Inflammatory macrophage (primary cell): ENCODE measurements around the gene SERGEF.

ENCODE experiments used
- DNase-seq, 2 donors: peaks; one replicate each; pipeline ENCODE4 v3.0.0-alpha.2; 2020 to 2022

SERGEF gene

DNA sequence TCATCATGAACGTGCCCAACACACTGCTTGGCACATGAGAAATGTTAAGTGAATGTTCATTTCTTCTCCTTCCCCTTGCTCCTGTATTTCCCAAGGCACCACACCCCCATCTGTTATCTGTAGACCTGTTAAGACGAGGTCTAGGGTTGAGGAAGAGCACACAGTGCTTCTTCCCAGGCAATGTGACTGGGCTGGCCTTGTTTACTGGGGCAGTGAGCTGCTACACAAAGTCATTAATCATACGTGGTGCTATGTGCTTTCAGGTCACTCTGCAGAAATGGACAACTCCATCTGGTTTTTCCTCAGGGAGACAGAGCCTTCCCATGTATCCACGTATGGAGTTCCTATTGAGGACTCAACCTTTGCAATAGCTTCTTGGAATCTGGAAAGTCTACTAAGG lies 159.6 kb downstream of the SERGEF start:
- DNase-seq, result no peak

DNA sequence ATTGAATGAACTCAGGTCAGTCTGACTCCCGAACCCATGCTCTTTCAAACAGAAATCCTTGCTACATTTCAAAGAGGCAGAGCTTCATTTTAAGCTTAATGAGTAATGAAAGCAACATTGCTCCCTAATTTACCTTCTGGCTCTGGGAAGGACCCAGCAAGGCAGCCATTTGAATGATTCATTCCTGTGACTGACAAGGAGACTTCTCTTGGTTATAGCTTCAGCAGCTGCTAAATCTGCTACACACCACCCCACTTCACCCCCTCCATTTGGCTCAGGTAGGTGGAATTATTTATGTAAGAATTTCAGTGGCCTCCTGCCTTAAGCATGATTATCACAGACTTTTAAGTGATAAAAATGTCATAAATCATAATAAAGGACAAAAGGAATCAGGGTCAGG lies 160.6 kb downstream of the SERGEF start:
- no peak for DNase-seq

DNA sequence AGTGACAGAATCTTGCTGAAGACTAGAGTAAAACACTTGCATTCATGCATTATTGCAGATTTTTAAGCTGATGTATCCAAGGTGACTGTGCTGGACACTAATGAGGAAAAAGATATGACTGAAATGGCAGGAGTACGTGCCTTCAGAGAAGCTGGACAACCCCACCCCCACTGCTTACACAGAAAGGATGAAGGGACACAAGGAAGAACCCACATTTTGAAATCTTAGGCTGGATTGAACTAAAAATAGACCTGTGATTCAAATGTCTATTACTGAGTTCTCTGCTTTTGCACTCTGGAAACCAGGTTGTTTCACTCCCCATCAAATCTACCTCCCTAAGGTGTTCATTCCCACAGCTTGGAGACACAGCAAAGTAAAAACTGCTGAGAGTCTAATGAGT lies 161.2 kb downstream of the SERGEF start:
- no peak for DNase-seq

DNA sequence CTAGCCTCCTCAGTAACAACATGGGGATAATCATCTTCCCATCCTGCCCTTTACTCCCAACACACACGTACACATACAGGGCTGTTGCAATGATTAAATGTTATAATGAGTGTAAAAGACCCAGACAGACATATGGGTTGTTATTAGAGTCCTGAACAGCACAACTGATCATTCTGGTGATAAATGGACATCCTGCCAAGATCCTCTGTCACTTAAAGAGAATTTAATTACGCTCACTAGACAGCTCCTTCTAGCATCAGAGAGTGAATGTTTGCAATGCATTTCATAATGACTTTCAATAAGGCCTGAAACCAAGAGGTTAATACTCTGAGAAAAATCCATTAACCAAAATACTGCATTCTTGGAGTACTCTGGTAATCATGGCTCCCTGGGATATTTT lies 162.5 kb downstream of the SERGEF start:
- DNase-seq, result no peak

DNA sequence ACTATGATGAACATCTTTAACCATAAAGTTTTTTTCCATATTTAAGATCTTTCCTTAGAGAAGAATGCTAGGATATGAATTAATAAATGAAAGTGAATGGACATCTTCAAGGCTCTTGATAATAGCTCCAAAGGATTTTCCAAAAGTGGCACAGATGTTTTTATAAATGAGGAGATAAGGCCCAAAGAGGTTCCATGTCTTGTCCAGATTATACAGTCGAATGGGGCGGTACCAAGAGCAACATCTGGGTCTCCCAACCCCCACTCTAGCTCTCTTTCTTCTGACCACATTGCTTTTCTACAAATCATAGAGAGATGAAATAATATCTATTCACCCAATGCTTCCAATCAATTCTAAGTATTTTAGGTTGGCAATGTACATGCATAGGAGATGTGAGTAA lies 164.1 kb downstream of the SERGEF start:
- no peak for DNase-seq

DNA sequence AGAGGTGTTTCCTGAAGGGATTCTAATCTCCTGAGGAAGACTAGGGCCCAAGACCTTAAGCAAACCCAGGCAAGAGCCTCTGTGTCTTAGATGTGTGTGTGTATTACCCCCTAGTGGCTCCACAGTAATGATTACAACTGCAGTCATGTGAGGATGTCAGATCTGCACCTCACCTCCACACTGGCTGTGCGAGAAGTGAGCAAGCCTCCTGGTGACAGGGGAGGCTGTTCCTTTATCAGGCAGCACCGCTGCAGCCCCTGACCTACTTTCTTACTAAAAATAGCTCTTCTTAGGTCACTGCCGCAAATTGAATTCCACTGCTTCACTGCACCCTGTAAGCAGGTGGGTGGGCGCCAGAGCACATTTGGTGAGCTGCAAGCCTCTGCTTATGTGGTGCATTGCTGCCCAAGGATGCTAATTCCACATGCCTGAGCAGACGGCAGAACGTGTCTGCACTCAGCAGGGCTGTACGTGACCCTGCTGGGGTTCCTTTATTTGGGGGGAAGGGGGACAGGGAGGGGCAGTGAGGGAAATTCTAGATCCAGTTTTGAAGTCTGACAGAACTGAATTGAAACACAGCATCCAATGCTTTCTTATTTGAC lies 165.9 kb downstream of the SERGEF start:
- DNase-seq, result no peak

DNA sequence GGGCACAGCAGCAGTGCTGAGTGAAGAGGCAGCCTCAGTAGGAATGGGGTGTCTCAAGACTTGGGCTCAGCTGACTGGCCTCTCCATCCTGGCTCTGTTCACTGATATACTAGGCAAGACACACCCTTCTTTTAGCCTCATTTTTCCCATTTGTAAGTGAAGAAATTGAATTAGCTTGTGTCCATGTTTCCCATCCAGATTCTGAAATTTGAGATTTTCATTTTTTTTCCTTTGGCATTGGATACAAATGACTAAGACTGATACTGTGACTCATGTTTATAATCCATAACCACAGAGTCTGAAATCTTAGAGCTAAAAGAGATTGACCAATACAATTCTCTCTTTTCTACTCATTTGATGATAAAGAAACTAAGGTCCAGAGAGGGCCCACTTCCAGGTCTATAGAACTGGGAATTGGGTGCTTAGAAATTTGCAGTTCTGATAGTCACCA lies 167.4 kb downstream of the SERGEF start:
- no peak for DNase-seq

DNA sequence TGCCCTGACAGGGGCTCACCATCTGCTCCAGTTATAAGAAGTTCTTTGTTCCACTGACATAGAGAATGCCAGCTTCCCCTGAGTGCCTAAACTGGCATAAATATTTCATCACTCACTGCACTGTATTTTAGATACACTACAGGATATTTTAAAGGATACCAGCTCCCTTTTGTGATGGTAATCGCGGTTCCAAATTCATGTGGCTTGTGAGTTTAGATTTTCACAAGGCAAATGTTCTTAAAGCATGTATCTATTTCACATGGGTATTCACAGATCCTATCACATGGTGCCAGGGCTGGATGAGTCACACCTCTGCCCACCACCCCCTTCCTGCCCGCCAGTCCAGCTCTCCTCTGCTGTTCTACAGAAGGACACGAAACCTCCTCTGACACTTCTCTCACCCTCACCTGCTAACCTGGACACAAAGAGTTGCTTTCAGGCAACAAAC lies 172.7 kb downstream of the SERGEF start:
- no peak for DNase-seq

DNA sequence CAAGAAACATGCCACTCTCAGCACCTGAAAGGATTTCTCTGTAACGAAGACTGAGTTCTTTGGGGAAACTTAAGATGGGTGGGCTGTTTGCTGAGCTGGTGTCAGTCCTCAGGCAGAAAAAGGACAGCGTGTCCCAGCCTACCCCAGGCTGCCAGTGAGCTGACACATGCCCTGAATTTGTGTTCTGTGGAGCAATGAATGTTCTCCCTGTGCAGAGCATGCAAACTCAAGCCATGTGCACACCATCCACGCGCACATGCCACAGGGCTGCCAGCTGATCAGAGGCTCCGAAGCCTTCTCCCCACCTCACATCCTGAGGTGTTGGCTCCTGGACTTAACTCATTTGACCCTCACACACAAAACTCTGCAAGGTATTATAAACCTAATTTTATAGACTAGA lies 173.4 kb downstream of the SERGEF start:
- no peak for DNase-seq

DNA sequence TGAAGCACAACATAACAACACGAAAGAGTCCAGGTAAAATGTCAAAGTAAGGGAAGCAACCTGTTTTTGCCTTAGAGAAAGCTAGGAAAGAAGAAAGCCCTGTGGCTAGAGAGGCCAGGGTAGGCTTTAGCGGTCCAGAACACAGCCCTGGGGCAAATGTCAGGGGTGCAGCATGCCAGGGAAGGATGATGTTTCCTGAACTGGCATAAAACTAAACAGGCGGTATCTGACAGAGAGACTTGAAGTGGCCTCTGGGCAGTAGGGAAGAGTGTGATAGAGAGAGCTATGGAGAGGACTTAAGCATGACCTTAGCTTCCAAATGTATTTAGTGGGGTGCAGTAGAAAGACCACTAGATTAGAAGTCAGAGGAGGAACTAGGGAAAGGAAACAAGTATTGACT lies 174.7 kb downstream of the SERGEF start:
- no peak for DNase-seq

DNA sequence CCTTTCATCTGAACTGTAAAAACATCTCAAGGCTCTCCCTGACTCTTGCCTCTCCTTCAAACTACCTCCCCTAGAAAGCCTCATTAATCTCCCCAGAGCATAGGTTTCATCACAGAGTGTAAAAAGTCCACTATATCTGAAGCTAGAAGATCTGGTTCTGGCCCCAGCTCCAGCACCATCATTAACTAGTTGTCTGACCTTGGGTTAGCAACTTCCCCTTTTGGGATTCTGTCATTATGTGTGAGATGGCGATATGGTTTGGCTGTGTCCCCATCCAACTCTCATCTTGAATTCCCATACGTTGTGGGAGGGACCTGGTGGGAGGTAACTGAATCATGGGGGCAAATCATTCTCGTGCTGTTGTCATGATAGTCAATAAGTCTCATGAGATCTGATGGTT lies 181.0 kb downstream of the SERGEF start:
- no peak for DNase-seq

DNA sequence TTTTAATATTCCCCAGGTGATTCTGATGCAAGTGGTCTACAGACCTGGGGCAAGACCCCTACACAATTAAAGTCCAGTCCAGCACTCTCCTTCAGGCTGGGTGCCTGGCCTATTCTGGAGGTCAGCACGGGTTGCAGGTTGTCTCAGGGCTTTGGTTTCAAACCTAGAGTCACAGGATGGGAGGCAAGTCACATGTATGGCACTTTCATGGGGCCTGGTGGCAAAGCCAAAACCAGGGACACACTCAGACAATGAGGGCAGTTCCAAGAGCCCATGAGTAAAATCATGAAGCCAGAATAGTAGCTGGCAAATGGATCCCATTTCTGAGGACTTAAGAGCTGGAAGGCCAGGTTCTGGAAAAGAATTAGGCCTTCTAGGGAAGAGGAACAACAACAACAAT lies 181.6 kb downstream of the SERGEF start:
- no peak for DNase-seq

DNA sequence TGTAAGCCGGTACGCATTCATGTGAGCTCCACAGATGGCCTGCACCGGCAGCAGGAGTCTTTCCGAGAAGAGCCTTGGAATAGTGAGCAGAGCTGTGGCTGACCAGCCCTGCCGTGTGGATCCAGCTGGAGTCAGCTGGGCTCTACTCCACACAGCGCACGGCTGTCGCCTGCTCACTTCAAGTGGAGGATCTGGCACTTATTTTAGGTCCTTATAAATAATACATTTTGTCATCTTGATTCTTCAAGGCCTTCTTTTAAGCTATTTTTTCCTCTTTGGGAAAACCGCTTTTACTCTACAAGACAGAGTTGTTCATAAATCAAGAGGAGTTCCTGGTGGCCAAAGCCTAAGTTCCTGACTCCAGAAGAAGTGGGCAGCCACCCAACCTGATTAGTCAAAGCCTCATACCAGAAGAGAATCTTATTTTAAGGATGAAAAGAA lies 184.5 kb downstream of the SERGEF start:
- no peak for DNase-seq

DNA sequence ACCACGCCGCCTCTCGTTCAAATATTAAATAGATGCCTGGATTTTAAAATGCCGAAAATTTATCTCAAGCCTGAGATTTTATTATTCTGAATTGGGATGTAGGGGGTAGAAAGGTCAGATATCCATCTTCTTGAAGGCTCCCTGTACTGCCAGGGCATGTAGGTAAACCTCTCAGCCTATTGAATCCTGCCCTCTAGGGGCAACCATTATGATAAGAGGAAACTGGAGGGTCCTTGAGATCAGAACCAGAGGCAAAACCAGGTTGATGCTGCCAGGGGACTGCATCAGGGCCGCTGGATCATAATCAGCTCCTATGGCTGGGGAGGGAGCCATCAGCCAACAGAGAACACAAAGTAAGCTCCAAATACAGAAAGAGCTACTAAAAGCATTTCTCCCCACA lies 185.8 kb downstream of the SERGEF start:
- no peak for DNase-seq

DNA sequence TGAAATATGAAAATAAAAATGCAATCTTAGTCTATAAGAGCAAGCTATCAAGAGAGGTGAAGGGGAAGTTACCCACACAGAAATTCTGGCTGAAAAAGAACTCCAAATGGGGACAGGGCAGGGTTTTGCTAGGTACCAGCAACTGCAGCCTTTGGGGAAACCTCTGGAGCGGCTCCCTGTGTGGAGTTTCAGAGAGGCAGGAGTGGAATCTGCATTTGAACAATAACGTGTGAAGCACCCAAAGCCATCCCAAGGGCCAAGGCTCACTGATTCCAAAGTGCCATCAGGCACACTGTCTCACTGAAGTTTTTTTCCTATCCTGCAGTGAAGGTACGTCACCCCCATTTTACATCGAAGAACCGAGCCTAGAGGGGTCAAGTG lies 190.5 kb downstream of the SERGEF start:
- no peak for DNase-seq

DNA sequence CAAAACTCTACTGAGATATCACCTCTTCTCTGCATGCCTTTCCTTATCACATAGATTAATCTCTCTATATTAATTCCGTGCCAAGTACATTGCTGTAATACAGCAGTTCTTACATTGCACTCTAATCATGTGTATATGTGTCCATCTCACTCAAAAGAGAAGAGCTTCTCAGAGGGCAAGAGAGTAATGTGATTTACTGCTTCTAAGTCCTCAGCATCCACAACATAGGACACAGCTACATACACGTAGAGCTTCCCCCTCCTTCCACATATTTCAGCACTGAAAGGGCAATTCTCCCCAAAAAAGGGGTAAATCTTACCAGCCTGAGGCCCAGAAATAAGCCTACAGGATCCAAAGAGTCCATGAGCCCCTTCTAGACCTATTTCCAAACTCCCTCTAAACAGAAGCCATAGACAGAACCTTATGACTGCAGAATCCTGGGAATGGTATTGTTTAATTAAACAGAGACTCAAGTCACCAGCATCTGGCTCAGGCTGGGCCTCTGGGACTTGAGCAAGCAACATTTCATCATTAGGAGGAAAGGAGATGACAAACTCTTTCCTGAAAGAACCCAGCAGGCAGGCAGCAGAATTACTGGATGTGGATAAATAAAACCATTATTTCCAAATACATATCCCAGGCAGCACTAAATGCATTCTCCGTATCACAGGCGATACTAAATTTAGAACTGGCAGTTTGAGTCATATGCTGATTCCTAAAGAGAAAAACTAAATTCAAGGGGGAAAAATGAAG lies 191.0 kb downstream of the SERGEF start:
- no peak for DNase-seq

DNA sequence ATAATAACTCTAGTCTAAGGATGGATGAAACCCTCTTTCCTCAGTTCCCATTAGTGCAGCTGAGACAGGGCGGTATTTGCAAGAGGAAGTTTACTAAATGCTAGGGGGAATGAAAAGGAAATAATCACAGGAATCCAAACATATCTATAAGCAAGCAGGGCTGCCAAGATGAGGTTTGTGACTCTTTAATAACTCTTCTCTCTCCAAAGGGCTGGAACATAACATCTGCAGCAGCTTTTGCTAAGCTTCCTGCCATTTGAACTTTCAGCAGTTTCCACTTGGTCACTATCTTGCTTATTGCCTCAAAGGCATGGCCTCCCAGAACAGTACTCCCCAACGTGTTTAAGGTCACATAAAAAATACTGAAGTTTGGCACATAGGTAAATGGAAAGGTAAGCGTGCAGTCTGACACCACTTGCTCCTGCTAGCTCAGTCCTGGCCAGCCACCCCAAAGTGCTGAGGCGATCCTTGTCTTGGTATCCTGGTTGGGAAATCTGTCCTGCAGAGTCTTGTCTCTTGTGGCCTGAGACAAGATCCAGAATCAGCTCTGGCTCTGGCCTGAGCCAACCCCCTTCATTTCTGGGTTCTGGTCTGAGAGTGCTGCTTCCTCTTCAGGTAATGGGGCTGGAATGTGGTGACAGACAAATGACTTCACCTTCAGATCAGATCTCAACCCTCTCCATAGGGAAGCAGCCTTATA lies 196.5 kb downstream of the SERGEF start:
- DNase-seq, result no peak

DNA sequence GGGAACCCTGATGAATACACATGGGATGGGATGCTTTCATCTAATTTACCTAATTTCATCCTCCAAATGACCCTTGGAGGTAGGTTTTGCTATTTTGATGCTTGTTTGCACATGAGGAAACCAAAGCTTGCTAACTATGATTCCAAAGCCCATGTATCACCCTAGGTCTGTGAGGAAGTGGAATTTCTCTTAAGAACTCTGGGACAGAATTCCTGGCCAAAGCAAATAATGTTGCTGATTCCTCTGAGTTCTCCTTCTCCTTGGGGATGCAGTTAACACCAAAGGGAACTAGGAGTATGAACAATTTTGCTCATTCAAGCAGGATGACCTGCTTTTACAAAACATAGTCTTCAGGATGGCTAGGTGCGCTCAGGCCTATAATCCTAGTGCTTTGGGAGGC lies 198.3 kb downstream of the SERGEF start:
- no peak for DNase-seq

DNA sequence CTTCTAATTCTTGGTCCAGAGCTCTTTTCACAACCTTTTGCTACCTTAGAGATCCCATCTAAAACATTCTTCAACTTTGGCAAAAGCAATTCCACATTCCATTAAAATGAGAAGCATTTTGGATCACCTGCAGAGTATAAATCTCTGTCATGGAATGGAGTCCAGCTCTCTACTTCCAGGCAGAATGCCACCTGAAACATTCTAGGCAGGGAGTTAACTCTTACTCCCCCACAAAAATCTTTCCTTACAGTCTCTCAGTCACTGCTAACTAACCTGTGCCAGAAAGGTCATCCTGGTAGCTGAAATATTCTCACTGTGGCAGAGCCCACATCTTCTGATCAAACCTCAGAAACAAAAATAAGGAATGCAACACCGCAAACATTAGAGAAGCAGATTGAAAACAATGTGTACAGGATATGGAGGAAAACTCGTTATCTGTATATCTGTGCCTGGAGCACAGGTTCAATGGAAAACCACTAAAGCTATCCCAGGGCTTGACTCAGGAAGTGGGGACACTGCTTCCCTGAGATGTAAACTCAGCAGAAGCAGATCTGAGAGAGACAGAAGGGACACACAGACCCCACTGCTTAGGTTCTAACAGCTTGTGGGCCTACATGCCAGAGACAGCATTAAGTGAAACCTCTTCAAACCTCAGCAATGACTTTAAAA lies 199.3 kb downstream of the SERGEF start:
- DNase-seq, result no peak

DNA sequence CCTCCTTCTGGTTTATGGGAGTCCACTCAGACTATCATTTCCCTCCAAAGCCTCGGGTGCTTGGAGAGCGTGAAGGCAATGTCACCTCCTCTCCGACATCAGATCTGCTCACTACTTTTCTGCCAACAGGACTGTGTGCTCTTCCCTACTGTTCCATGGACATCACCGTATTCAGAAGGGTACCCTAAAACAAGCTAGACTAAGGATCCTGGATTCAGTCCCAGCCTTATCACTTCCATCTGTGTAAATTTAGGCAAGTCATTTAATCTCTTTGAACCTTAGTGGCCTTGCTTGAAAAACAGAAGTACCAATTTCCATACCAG lies 200.0 kb downstream of the SERGEF start:
- DNase-seq, result no peak

DNA sequence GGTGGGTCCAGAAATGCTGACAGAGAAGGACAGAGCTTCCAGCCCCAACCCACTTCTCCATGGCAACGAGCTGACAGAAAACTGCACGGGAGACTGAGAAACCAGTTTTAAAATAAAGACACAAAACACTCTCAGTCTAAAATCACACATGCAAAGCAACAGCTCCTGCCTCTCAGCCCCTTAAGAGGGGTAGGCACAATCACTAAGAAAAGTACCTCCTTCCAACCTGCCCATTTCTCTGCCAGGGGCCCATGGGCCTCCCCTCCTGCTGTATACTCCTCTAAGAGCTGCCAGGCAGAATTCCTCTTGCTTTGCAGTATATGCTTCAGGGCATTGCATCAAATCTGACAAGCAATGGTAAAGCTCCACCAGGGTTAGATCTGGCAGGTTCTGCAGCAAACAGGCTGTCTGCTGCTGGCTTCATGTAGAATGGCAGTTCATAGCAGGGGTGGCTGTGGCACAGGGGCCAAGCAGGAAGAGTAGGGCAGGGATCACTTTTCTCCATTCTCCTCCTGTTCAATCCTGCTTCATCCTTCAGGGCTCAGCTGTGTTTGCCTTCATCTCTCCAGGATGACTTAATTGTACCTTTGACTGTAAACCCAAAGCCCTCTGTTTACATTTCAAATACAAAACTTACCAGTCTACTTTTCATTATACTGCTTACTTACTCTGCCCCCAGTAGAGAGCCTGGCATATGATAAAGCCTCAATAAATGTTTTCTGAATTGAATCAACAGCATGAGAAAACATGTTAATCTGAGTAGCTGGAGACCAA lies 200.6 kb downstream of the SERGEF start:
- DNase-seq, result no peak

DNA sequence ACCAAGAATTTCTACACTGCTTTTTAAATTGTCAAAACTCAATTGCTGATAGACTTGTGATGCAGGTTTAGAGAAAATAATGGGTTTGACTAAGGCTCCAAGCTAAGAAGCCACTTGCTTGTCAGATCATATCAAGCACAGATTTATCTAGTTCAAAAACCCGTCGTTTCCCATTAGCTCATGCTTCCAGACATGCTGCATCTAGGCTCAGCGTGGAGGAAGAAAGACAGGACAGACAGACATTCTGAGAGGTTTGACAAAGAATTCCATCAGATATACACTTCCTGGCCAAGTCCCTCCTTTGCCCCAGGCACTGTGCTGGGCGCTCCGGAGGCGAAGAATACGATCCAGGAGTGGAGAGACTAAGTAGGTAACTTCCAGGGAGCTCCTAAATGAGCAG lies 201.5 kb downstream of the SERGEF start:
- DNase-seq, result no peak

DNA sequence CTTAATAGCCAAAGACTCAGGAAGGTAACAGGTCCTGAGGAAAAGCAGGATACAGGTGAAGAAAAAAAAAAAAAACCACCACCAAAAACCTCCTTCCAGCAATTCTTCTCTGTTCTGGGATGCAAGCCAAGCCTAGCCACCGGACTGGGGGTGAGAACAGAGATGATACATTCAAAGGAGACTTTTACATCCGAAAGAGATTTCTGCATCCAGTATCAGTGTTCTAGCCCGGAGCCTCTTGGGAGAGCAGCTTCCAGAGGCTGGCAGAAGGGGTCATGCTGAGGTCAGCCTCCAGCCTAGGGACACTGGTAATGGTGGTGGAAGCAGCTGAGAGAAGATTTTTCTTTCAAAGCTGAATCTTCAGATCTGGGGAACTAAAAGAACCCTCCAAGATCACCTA lies 202.1 kb downstream of the SERGEF start:
- DNase-seq, result no peak
